Suprapubic skin (tissue), 3 donors: ENCODE data around the gene VASN.

Source experiments
- POLR2AphosphoS5 ChIP-seq, 3 donors: sonication (generic); formaldehyde crosslinking; IDR thresholded peaks; one replicate each; pipeline ENCODE4 v1.6.1; 2017; ENCODE audit warnings: antibody characterized with exemption in 3 of 3
- TF ChIP-seq, protein P1 (sequence below), 2 donors: fragments of 200-600 bp in 1 of 2; fragments of 450-650 bp in 1 of 2; sonication (generic) in 1 of 2; IDR thresholded peaks; one replicate each; pipeline ENCODE4 v1.5.1; 2016 to 2019; ENCODE audit warnings: antibody characterized with exemption in 2 of 2, mild to moderate bottlenecking in 1 of 2, moderate library complexity in 1 of 2

- no peak for TF ChIP-seq POLR2AphosphoS5 (IDR thresholded peaks at IDR 0.05)
- TF ChIP-seq, protein P1, sequence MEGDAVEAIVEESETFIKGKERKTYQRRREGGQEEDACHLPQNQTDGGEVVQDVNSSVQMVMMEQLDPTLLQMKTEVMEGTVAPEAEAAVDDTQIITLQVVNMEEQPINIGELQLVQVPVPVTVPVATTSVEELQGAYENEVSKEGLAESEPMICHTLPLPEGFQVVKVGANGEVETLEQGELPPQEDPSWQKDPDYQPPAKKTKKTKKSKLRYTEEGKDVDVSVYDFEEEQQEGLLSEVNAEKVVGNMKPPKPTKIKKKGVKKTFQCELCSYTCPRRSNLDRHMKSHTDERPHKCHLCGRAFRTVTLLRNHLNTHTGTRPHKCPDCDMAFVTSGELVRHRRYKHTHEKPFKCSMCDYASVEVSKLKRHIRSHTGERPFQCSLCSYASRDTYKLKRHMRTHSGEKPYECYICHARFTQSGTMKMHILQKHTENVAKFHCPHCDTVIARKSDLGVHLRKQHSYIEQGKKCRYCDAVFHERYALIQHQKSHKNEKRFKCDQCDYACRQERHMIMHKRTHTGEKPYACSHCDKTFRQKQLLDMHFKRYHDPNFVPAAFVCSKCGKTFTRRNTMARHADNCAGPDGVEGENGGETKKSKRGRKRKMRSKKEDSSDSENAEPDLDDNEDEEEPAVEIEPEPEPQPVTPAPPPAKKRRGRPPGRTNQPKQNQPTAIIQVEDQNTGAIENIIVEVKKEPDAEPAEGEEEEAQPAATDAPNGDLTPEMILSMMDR (IDR thresholded peaks at IDR 0.05): no peak
These were observed 56.9 kb downstream of the VASN start for GRCh38 chr16:4428500-4428899.
